Measurements from ENCODE around the gene MCHR1. TPM values are rescaled to one million over a fixed set of nuclear protein-coding genes. Genes with fewer than 3 reads are reported as not detected.

The MCHR1 gene
- total and polyA plus RNA-seq, 3 donors from 2014 or later, result 0.42 to 0.62 (median 0.47) TPM

GRCh38 chr22:40668611-40669411 lies 10.5 kb upstream of the MCHR1 start:
- intact Hi-C loops (cut with DNase I; ENCODE audit: low total_unique reads), result no loop called here
- H3K4me1 ChIP-seq, result peaks cover 23% of the 10 kb centered on the region
- no peaks in the 10 kb centered on the region for H3K36me3 ChIP-seq (ENCODE audit: low read depth, missing control alignments)
- no peaks in the 10 kb centered on the region for H3K27me3 ChIP-seq
- no peak overlapping the region for H3K4me3 ChIP-seq
- 83 to 84% methylated on average over 11 of the region's 11 CpGs for WGBS, 2 donors
- TF ChIP-seq POLR2A (IDR thresholded peaks at IDR 0.05), result no peak
- TF ChIP-seq CTCF (IDR thresholded peaks at IDR 0.05), result no peak
- no peaks in the 10 kb centered on the region for H3K9me3 ChIP-seq
- DNase-seq, result no peak
- no peak overlapping the region for H3K27ac ChIP-seq

GRCh38 chr22:40670058-40670457 lies 9.2 kb upstream of the MCHR1 start:
- Histone ChIP-seq H3K27me3 (no peaks in the 10 kb centered on the region), H3K9me3 (no peaks in the 10 kb centered on the region), H3K4me3 (no peak overlapping the region), H3K4me1 (peaks cover 17% of the 10 kb centered on the region), H3K27ac (no peak overlapping the region), H3K36me3 (ENCODE audit: low read depth, missing control alignments) (no peaks in the 10 kb centered on the region)
- DNase-seq, result no peak
- intact Hi-C loops (cut with DNase I; ENCODE audit: low total_unique reads), result no loop called here
- 81 to 89% methylated on average over 2 of the region's 2 CpGs for WGBS, 2 donors
- no peak for TF ChIP-seq POLR2A (IDR thresholded peaks at IDR 0.05)

- Histone ChIP-seq H3K4me3 (no peak overlapping the region), H3K36me3 (ENCODE audit: low read depth, missing control alignments) (no peaks in the 10 kb centered on the region), H3K27me3 (no peaks in the 10 kb centered on the region), H3K9me3 (no peaks in the 10 kb centered on the region), H3K4me1 (peaks cover 10% of the 10 kb centered on the region), H3K27ac (no peak overlapping the region)
- no peak for DNase-seq
- intact Hi-C loops (cut with DNase I; ENCODE audit: low total_unique reads), result no loop called here
- TF ChIP-seq CTCF (IDR thresholded peaks at IDR 0.05), result no peak
- TF ChIP-seq POLR2A (IDR thresholded peaks at IDR 0.05), result no peak
- 96% methylated on average over 13 of the region's 13 CpGs for WGBS, 2 donors
Measured at GRCh38 chr22:40671369-40671768, 7.9 kb upstream of the MCHR1 start.

- Histone ChIP-seq H3K4me1 (peaks cover 5% of the 10 kb centered on the region), H3K27ac (no peak overlapping the region), H3K9me3 (no peaks in the 10 kb centered on the region), H3K27me3 (no peaks in the 10 kb centered on the region), H3K4me3 (no peak overlapping the region), H3K36me3 (ENCODE audit: low read depth, missing control alignments) (no peaks in the 10 kb centered on the region)
- TF ChIP-seq POLR2A (IDR thresholded peaks at IDR 0.05) (no peak), CTCF (IDR thresholded peaks at IDR 0.05) (no peak)
- intact Hi-C loops (cut with DNase I; ENCODE audit: low total_unique reads), result no loop called here
- no peak for DNase-seq
- 89 to 91% methylated on average over 7 of the region's 7 CpGs for WGBS, 2 donors
Measured at GRCh38 chr22:40671796-40672360, 7.4 kb upstream of the MCHR1 start.

- no peaks in the 10 kb centered on the region for H3K27me3 ChIP-seq
- peaks cover 3% of the 10 kb centered on the region for H3K4me1 ChIP-seq
- intact Hi-C loops (cut with DNase I; ENCODE audit: low total_unique reads), result no loop called here
- 92 to 93% methylated on average over 4 of the region's 4 CpGs for WGBS, 2 donors
- no peak overlapping the region for H3K27ac ChIP-seq
- no peaks in the 10 kb centered on the region for H3K9me3 ChIP-seq
- H3K4me3 ChIP-seq, result no peak overlapping the region
- H3K36me3 ChIP-seq (ENCODE audit: low read depth, missing control alignments), result no peaks in the 10 kb centered on the region
- no peak for DNase-seq
- TF ChIP-seq CTCF (IDR thresholded peaks at IDR 0.05) (no peak), POLR2A (IDR thresholded peaks at IDR 0.05) (no peak)
Measured at GRCh38 chr22:40673017-40673416, 6.3 kb upstream of the MCHR1 start.
